Natural killer cell (primary cell): ENCODE results near the gene ADAMTSL1. TPM values are rescaled to one million over a fixed set of nuclear protein-coding genes. Genes with fewer than 3 reads are reported as not detected.

Source experiments
- ATAC-seq, 3 donors: fragments of 150-1000 bp in 2 of 3; fragments of 200-7000 bp in 1 of 3; cut with Tn5 transposase; 1 replicate in 1 of 3; 2 replicates in 2 of 3; pipeline ENCODE4 v1.10.0; 2021; ENCODE audit warnings: mild to moderate bottlenecking in 2 of 3, moderate library complexity in 2 of 3
- DNase-seq, 2 donors: peaks; one replicate each; pipeline versions ENCODE4 v3.0.0 to v3.0.0-alpha.2; 2013 to 2021; ENCODE audit warnings: mixed read lengths in 1 of 2
- H3K27ac ChIP-seq: one replicate; pipeline ENCODE4 v1.5.1; 2013; ENCODE audit warnings: mild to moderate bottlenecking, low read length
- H3K27me3 ChIP-seq: one replicate; pipeline ENCODE4 v1.6.1; 2013; ENCODE audit warnings: low read length; ENCODE audit not compliant: control insufficient read depth, insufficient read depth
- H3K36me3 ChIP-seq: one replicate; pipeline ENCODE4 v1.6.1; 2013; ENCODE audit warnings: low read length; ENCODE audit not compliant: control insufficient read depth, insufficient read depth
- H3K4me1 ChIP-seq: one replicate; pipeline ENCODE4 v1.6.1; 2013; ENCODE audit warnings: low read length; ENCODE audit not compliant: control insufficient read depth, insufficient read depth
- H3K4me3 ChIP-seq: one replicate; pipeline ENCODE4 v1.5.1; 2013; ENCODE audit warnings: low read length
- H3K9me3 ChIP-seq: one replicate; pipeline ENCODE4 v1.6.1; 2013; ENCODE audit warnings: low read length; ENCODE audit not compliant: control insufficient read depth, insufficient read depth
- H3K27ac Mint-ChIP-seq, 2 donors: one replicate each; pipeline ENCODE4 v1.8.0; 2022; ENCODE audit warnings: mild to moderate bottlenecking in 2 of 2, mixed read lengths in 2 of 2, moderate library complexity in 1 of 2
- H3K27me3 Mint-ChIP-seq, 2 donors: one replicate each; pipeline ENCODE4 v1.8.0; 2022; ENCODE audit warnings: low read depth in 2 of 2, mixed read lengths in 2 of 2
- H3K36me3 Mint-ChIP-seq: one replicate; pipeline ENCODE4 v1.8.0; 2022; ENCODE audit warnings: mixed read lengths
- H3K4me1 Mint-ChIP-seq, 2 donors: one replicate each; pipeline ENCODE4 v1.8.0; 2022; ENCODE audit warnings: mixed read lengths in 2 of 2
- H3K4me3 Mint-ChIP-seq: one replicate; pipeline ENCODE4 v1.8.0; 2022; ENCODE audit warnings: mild to moderate bottlenecking, moderate library complexity, mixed read lengths
- H3K9me3 Mint-ChIP-seq, 2 donors: one replicate each; pipeline ENCODE4 v1.8.0; 2022; ENCODE audit warnings: mixed read lengths in 2 of 2
- WGBS: methylation state at CpG from one replicate; pipeline ENCODE4 v1.1.7; 2013; ENCODE audit warnings: missing lambda C conversion rate; ENCODE audit not compliant: insufficient coverage; 5-methylcytosine and 5-hydroxymethylcytosine counted together
- intact Hi-C: fragments of 100-400 bp; cut with micrococcal nuclease; formaldehyde crosslinking; loops from one replicate; pipeline ENCODE4 v1.14.2; 2022
- total RNA-seq, 4 donors: library from RNA; stranded (reverse); fragments of 120-200 nt in 1 of 4; gene quantifications; one replicate each; pipeline versions ENCODE4 v1.2.3 to v1.2.4, GENCODE V29; 2013 to 2022
- TF ChIP-seq, protein P1 (sequence below): fragments of 200-600 bp; IDR thresholded peaks from one replicate; pipeline ENCODE4 v1.8.0; 2022; ENCODE audit warnings: antibody characterized with exemption

The ADAMTSL1 gene
- total RNA-seq, 3 donors from 2014 or later (not counting 1 experiment from before 2014, with no cell fraction given): not detected

GRCh38 chr9:18616976-18617375 is 143.0 kb downstream of the ADAMTSL1 start:
- Histone ChIP-seq H3K9me3 (no peaks in the 10 kb centered on the region), H3K4me1 (no peaks in the 10 kb centered on the region), H3K27ac (no peak overlapping the region), H3K36me3 (no peaks in the 10 kb centered on the region), H3K4me3 (no peak overlapping the region), H3K27me3 (no peaks in the 10 kb centered on the region)
- H3K36me3 Mint-ChIP-seq: no peaks in the 10 kb centered on the region
- no peak overlapping the region for H3K4me3 Mint-ChIP-seq
- DNase-seq (no peak), ATAC-seq (no peak)
- H3K27ac Mint-ChIP-seq: no peak overlapping the region
- TF ChIP-seq, protein P1, sequence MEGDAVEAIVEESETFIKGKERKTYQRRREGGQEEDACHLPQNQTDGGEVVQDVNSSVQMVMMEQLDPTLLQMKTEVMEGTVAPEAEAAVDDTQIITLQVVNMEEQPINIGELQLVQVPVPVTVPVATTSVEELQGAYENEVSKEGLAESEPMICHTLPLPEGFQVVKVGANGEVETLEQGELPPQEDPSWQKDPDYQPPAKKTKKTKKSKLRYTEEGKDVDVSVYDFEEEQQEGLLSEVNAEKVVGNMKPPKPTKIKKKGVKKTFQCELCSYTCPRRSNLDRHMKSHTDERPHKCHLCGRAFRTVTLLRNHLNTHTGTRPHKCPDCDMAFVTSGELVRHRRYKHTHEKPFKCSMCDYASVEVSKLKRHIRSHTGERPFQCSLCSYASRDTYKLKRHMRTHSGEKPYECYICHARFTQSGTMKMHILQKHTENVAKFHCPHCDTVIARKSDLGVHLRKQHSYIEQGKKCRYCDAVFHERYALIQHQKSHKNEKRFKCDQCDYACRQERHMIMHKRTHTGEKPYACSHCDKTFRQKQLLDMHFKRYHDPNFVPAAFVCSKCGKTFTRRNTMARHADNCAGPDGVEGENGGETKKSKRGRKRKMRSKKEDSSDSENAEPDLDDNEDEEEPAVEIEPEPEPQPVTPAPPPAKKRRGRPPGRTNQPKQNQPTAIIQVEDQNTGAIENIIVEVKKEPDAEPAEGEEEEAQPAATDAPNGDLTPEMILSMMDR: no peak
- H3K27me3 Mint-ChIP-seq: no peaks in the 10 kb centered on the region
- intact Hi-C loops: no loop called here
- H3K4me1 Mint-ChIP-seq: no peaks in the 10 kb centered on the region
- H3K9me3 Mint-ChIP-seq: peaks cover 0 to 2% of the 10 kb centered on the region in 2 donors

DNA sequence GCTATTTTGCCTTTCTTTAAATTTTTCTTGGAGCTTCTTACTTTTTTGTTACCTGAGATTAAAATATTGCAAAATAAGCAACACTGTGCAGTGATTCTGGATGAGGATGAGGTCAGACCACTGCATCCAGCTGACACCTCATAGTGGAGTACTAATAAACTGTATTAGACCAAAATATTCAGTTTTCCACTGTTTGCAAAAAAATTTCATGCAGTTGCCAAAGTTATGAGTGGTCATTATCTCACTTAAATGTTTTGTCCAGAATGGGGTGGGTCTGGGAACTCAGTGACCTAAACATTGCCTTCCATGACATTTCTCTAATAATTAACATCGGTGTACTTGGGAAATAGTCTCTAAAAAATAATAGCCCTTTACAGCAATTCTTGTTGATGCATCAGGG is 143.8 kb downstream of the ADAMTSL1 start:
- peaks cover 0 to 2% of the 10 kb centered on the region in 2 donors for H3K9me3 Mint-ChIP-seq
- no peak overlapping the region for H3K27ac ChIP-seq
- H3K27me3 ChIP-seq: no peaks in the 10 kb centered on the region
- TF ChIP-seq, protein P1: no peak
- H3K27ac Mint-ChIP-seq: no peak overlapping the region
- no peak overlapping the region for H3K4me3 Mint-ChIP-seq
- H3K27me3 Mint-ChIP-seq: no peaks in the 10 kb centered on the region
- H3K4me1 Mint-ChIP-seq: no peaks in the 10 kb centered on the region
- DNase-seq: no peak
- intact Hi-C loops: no loop called here
- ATAC-seq: no peak
- no peaks in the 10 kb centered on the region for H3K36me3 ChIP-seq
- no peak overlapping the region for H3K4me3 ChIP-seq
- no peaks in the 10 kb centered on the region for H3K9me3 ChIP-seq
- H3K4me1 ChIP-seq: no peaks in the 10 kb centered on the region
- H3K36me3 Mint-ChIP-seq: no peaks in the 10 kb centered on the region
- WGBS: no CpG with 5 or more reads among the region's 1 CpG

DNA sequence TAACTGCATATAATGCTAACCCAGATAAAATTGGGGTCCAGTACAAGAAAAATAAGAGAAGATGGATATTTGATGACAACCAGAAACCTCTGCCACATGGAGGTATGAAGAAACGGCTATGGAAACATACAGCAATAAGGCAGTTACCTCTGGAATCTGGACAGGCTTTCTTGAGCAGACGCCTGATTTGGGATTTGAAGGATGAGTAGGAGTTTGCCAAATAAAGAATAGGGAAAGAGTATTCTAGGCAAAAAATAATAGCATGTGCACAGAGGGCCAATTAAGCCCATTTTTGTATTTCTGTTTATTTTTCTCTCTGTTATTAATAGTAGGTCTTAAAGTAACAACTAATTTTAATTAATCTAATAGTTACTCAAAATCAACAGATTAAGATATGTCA is 144.9 kb downstream of the ADAMTSL1 start:
- H3K27ac Mint-ChIP-seq: no peak overlapping the region
- H3K4me1 Mint-ChIP-seq: no peaks in the 10 kb centered on the region
- no peak overlapping the region for H3K4me3 Mint-ChIP-seq
- Histone ChIP-seq H3K9me3 (no peaks in the 10 kb centered on the region), H3K36me3 (no peaks in the 10 kb centered on the region), H3K27ac (no peak overlapping the region), H3K27me3 (no peaks in the 10 kb centered on the region), H3K4me3 (no peak overlapping the region), H3K4me1 (no peaks in the 10 kb centered on the region)
- no peaks in the 10 kb centered on the region for H3K9me3 Mint-ChIP-seq
- no peaks in the 10 kb centered on the region for H3K27me3 Mint-ChIP-seq
- no peak for ATAC-seq
- intact Hi-C loops: no loop called here
- TF ChIP-seq, protein P1: no peak
- H3K36me3 Mint-ChIP-seq: no peaks in the 10 kb centered on the region
- DNase-seq: no peak
- WGBS: 91% methylated on average over 2 of the region's 2 CpGs

DNA sequence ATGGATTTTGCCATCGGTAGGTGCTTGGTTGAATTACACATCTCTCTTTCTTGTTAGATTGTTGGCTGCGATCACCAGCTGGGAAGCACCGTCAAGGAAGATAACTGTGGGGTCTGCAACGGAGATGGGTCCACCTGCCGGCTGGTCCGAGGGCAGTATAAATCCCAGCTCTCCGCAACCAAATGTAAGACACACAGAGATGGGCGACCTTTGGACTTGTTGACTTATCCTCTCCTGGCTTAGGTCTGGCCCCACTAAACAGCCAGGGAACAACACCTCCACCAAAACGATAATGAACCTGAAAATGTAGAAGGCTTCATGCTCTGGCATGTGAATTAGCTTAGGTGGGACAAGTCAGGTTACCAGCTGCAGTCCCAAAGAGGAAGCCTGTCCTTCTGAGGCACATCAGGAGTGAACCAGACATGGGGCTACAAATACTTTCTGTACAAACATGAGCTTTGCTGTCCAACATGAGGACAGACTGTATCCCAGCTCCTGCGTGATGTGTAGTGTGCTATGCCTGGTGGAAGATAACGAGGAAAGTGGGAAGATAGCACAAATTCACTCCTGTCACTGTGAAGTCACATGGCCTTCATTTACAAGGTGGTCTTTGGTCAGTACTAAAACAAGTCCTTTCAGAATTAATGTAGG is 148.4 kb downstream of the ADAMTSL1 start:
- TF ChIP-seq, protein P1: no peak
- intact Hi-C loops: no loop called here
- Histone ChIP-seq H3K4me3 (no peak overlapping the region), H3K4me1 (no peaks in the 10 kb centered on the region), H3K9me3 (no peaks in the 10 kb centered on the region), H3K27ac (no peak overlapping the region), H3K27me3 (no peaks in the 10 kb centered on the region), H3K36me3 (no peaks in the 10 kb centered on the region)
- DNase-seq (no peak), ATAC-seq (no peak)
- Mint-ChIP-seq H3K9me3 (no peaks in the 10 kb centered on the region), H3K4me3 (no peak overlapping the region), H3K27me3 (no peaks in the 10 kb centered on the region), H3K4me1 (no peaks in the 10 kb centered on the region), H3K27ac (no peak overlapping the region), H3K36me3 (no peaks in the 10 kb centered on the region)
- WGBS: 93% methylated on average over 11 of the region's 11 CpGs
